HUDEP-2 (cell line): ENCODE measurements around the gene NPAS1.
A peak's percentile ranks its signal among the peaks of the same experiment; 100 is the strongest.
"Not testable (repeated sequence)": the region's sequence is repeated elsewhere in the genome, so short reads cannot be mapped to it uniquely, and the experiment has no call there.

ENCODE experiments used
- DNase-seq, 76 experiments: peaks; one replicate each; lab custom pipeline; 2025; ENCODE audit not compliant: unreplicated experiment in 76 of 76; lab: John Stamatoyannopoulos, UW

Gene NPAS1

GRCh38 chr19:46990991-46991676 lies 28.5 kb upstream of the NPAS1 start:
- DNase-seq, result peak in 66 of 76 experiments; percentile 15 to 78 (median 56)

- peak in 2 of 76 experiments; percentile 24 to 32 for DNase-seq
Measured at GRCh38 chr19:46992699-46993535, 26.7 kb upstream of the NPAS1 start.

GRCh38 chr19:46993622-46994021 lies 26.0 kb upstream of the NPAS1 start:
- DNase-seq, result no peak

GRCh38 chr19:46994141-46994686 lies 25.4 kb upstream of the NPAS1 start:
- no peak for DNase-seq

- peak in 7 of 76 experiments; percentile 17 to 60 (median 35) for DNase-seq
Measured at GRCh38 chr19:46995492-46995891, 24.1 kb upstream of the NPAS1 start.

- no peak for DNase-seq
Measured at GRCh38 chr19:46998445-46999125, 21.1 kb upstream of the NPAS1 start.

GRCh38 chr19:46999377-46999776 lies 20.3 kb upstream of the NPAS1 start:
- DNase-seq, result no peak

GRCh38 chr19:46999878-47000277 lies 19.8 kb upstream of the NPAS1 start:
- DNase-seq, result no peak

GRCh38 chr19:47000373-47000772 lies 19.3 kb upstream of the NPAS1 start:
- no peak for DNase-seq

GRCh38 chr19:47001584-47001983 lies 18.1 kb upstream of the NPAS1 start:
- DNase-seq, result no peak

- DNase-seq, result no peak
Measured at GRCh38 chr19:47002106-47002766, 17.4 kb upstream of the NPAS1 start.

- no peak for DNase-seq
Measured at GRCh38 chr19:47002853-47003610, 16.6 kb upstream of the NPAS1 start.

GRCh38 chr19:47003611-47004465 lies 15.8 kb upstream of the NPAS1 start:
- DNase-seq, result no peak

- no peak for DNase-seq
Measured at GRCh38 chr19:47005164-47005641, 14.4 kb upstream of the NPAS1 start.

GRCh38 chr19:47005873-47006272 lies 13.8 kb upstream of the NPAS1 start:
- DNase-seq, result peak in 9 of 76 experiments; percentile 11 to 37 (median 21)

- DNase-seq, result no peak
Measured at GRCh38 chr19:47006496-47006895, 13.1 kb upstream of the NPAS1 start.

- DNase-seq, result not testable (repeated sequence)
Measured at GRCh38 chr19:47010549-47010948, 9.1 kb upstream of the NPAS1 start.

- DNase-seq, result no peak
Measured at GRCh38 chr19:47012617-47013016, 7.0 kb upstream of the NPAS1 start.

GRCh38 chr19:47013041-47013517 lies 6.6 kb upstream of the NPAS1 start:
- DNase-seq, result peak in 64 of 76 experiments; percentile 18 to 86 (median 62)
